RWPE2 (cell line): ENCODE data around the gene SCYL1.

ENCODE experiments used
- ATAC-seq: fragments of 200-7000 bp; cut with Tn5 transposase; 3 replicates; pipeline ENCODE4 v1.9.1; 2021; ENCODE audit warnings: low read depth
- DNase-seq: peaks from one replicate; pipeline ENCODE4 v3.0.0-alpha.2; 2020; ENCODE audit warnings: low spot score
- H3K27ac ChIP-seq: fragments of 450-650 bp; 2 replicates; pipeline ENCODE4 v1.5.1; 2017; ENCODE audit warnings: mild to moderate bottlenecking; ENCODE audit not compliant: poor library complexity, severe bottlenecking
- H3K27me3 ChIP-seq: fragments of 250-450 bp; sonication (Bioruptor Pico); 2 replicates; pipeline ENCODE4 v1.5.1; 2021; ENCODE audit warnings: mild to moderate bottlenecking, moderate library complexity; ENCODE audit not compliant: insufficient read depth, poor library complexity, severe bottlenecking
- H3K36me3 ChIP-seq: fragments of 250-450 bp; sonication (Bioruptor Pico); 2 replicates; pipeline ENCODE4 v1.5.1; 2020; ENCODE audit warnings: low read depth, mild to moderate bottlenecking, moderate library complexity
- H3K4me1 ChIP-seq: fragments of 250-450 bp; sonication (Bioruptor Pico); 2 replicates; pipeline ENCODE4 v1.5.1; 2021; ENCODE audit warnings: mild to moderate bottlenecking, moderate library complexity; ENCODE audit not compliant: insufficient read depth, poor library complexity, severe bottlenecking
- H3K4me3 ChIP-seq: fragments of 250-450 bp; sonication (Bioruptor Pico); 2 replicates; pipeline ENCODE4 v1.5.1; 2021; ENCODE audit warnings: mild to moderate bottlenecking, moderate library complexity; ENCODE audit not compliant: severe bottlenecking
- H3K9me3 ChIP-seq: fragments of 250-450 bp; sonication (Bioruptor Pico); 2 replicates; pipeline ENCODE4 v1.5.1; 2021; ENCODE audit warnings: mild to moderate bottlenecking, moderate library complexity; ENCODE audit not compliant: severe bottlenecking
- TF ChIP-seq, protein P1 (sequence below): fragments of 450-650 bp; IDR thresholded peaks from one replicate; pipeline ENCODE4 v1.5.1; 2017; ENCODE audit warnings: mild to moderate bottlenecking, moderate library complexity; ENCODE audit not compliant: poor library complexity, severe bottlenecking

Gene SCYL1

DNA sequence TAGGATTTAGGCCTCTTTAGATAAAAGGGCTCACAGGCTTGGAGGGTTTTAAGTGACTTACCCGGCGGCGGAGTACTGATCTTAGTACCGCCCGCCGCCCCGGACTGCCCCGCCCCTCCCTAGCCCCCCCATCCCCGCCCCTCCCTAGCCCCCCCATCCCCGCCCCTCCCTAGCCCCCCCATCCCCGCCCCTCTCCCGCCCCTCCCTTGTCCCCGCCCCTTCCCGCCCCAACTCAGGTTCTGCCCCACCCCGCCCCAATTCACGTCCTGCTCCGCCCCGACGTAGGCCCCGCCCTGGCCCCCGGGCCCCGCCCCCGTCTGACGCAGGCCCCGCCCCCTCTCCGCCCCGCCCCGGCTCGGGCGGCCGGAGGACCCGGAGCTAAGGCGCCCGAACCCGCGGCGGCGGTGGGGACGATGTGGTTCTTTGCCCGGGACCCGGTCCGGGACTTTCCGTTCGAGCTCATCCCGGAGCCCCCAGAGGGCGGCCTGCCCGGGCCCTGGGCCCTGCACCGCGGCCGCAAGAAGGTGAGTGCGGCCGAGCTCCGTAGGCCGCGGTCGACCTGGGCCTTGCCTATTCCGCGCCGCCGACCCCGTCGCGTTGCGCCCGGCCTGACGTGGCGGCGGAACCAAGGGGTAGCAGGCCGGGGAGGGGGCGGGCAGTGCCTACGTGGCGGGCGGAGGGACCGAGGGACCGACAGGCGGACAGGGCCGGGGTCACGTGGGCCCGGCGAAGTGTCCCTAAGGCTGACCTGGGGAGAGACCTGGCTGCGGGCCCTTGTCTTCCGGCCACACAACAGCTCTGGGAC, at the start of gene SCYL1:
SCYL1 (plus strand) TSS at position 343 of the 805 bp plus-strand sequence; CDS start at position 414, 71 bp downstream.
- peak within 1 kb of the TSS; percentile 59 for H3K27ac ChIP-seq
- TF ChIP-seq, protein P1, sequence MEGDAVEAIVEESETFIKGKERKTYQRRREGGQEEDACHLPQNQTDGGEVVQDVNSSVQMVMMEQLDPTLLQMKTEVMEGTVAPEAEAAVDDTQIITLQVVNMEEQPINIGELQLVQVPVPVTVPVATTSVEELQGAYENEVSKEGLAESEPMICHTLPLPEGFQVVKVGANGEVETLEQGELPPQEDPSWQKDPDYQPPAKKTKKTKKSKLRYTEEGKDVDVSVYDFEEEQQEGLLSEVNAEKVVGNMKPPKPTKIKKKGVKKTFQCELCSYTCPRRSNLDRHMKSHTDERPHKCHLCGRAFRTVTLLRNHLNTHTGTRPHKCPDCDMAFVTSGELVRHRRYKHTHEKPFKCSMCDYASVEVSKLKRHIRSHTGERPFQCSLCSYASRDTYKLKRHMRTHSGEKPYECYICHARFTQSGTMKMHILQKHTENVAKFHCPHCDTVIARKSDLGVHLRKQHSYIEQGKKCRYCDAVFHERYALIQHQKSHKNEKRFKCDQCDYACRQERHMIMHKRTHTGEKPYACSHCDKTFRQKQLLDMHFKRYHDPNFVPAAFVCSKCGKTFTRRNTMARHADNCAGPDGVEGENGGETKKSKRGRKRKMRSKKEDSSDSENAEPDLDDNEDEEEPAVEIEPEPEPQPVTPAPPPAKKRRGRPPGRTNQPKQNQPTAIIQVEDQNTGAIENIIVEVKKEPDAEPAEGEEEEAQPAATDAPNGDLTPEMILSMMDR = no peak
- no peak for DNase-seq

DNA sequence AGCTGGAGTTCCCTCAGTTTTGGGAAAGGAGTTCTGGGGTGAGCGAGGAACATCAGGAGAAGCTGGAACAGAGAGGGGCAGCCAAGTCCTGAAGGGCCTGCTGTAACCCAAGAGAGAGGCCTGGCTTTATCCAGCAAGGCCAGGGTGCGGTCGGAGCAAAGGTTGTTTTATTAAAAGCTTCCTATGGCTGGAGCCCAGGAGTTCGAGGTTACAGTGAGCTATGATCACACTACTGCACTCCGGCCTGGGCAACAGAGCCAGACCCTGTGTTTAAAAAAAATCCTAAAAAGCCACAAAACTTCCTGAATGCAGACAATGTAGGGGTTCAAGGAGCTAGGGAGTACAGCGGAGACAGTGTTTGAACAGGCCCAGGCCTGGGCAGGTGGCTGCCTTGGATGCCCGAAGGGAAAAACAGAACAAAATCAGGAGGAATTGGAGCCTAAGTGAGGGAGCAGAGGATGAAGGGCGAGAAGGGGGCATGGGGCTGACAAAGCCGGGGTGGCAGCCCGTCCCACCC, 48.2 kb upstream of the SCYL1 start:
- H3K27me3 ChIP-seq = no peaks in the 10 kb centered on the region
- H3K36me3 ChIP-seq = no peaks in the 10 kb centered on the region
- ATAC-seq = no peak
- TF ChIP-seq, protein P1 = no peak
- H3K4me3 ChIP-seq = peak overlapping the region; percentile 49
- peaks cover 39% of the 10 kb centered on the region for H3K4me1 ChIP-seq
- no peak for DNase-seq
- H3K27ac ChIP-seq = peak overlapping the region; percentile 89
- no peaks in the 10 kb centered on the region for H3K9me3 ChIP-seq

More for the DNA sequence above, at the start of gene SCYL1:
- Histone ChIP-seq H3K4me3 (peak within 1 kb of the TSS; percentile 93), H3K9me3 (no peaks in the 10 kb centered on the region), H3K27me3 (no peaks in the 10 kb centered on the region), H3K4me1 (peaks cover 3% of the 10 kb centered on the region), H3K36me3 (peaks cover 37% of the 10 kb centered on the region)
- ATAC-seq = peak; percentile 76

DNA sequence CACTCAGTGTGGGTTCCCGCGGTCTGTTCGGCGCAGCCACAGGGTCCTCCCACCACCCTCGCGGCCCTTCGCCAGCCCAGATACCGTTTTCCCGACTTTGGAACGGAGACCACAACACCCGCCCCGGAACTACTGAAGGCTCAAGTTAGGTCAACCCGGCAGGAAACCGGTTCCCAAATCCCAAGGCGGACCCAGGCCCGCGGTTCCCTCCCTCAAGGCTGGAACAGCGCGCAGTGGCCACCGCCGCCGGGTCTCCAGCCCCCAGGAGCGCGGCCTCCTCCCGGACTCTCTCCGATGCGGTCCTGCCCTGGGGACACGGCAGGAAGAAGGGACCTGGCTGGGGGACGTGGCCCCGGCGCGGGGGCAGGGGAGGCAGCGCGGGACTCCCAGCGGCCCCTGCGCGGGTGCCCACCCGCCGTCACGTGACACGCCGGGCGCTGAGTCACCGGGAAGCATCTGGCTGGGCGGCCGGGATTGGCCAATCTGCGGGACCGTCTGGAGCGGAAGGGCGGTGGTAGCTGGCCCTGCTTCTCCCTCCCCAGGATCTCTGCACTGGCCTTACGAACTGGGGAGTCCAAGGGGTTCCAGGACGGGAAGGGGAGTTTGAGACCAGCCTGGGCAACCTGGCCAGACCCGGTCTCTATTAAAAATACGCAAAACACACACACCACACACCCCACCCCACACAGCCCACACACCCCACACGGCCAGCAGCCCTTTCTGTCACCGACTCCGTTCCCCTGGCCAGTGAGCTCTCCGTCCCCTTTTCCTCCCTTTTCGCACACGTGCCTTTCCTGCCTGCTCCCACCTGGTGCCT, 47.5 kb upstream of the SCYL1 start:
- H3K36me3 ChIP-seq = no peaks in the 10 kb centered on the region
- peaks cover 35% of the 10 kb centered on the region for H3K4me1 ChIP-seq
- H3K4me3 ChIP-seq = peak overlapping the region; percentile 49
- H3K27ac ChIP-seq = peak overlapping the region; percentile 89
- DNase-seq (peak; percentile 96), ATAC-seq (peak; percentile 78)
- no peaks in the 10 kb centered on the region for H3K27me3 ChIP-seq
- TF ChIP-seq, protein P1 = no peak
- no peaks in the 10 kb centered on the region for H3K9me3 ChIP-seq

DNA sequence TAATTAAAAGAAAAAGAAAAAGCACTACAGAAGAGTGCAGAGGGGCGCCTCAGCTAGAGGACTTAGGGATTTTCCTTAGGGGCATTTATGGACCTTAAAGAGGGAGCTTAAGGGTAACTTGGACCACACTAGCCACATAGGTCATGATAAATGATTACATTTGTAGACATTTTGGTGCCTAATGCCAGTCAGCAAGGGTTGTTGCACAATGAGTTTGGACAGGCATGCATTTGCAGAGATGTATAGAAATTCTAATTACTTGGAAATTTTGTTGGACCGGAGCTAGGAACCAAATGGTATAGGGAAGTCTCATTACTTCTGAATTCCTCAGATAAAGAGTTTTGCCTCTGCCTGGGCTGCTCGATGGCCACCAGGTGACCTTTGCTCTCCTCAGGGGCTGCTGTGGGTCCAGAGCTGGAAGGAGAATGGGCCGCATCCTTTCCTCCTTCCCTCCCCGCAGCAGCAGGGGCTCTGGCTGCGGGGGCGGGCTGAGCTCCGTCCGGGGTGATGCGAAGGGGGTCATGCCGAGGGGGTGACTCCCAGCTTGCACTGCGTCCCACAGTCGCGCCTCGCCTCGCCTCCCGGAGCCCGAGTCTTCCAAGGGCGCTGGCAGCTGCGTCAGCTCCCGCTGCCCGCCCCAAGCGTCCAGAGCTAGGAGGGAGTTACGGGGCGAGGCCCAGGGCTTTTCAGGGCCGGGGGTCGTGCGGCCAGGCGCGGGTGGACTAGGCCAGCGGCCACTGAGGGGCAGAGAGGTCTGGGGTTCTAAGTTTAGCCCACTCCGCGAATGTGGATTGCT, 46.3 kb upstream of the SCYL1 start:
- TF ChIP-seq, protein P1 = no peak
- Histone ChIP-seq H3K27ac (peak overlapping the region; percentile 89), H3K4me3 (no peak overlapping the region), H3K9me3 (no peaks in the 10 kb centered on the region), H3K4me1 (peaks cover 29% of the 10 kb centered on the region), H3K27me3 (no peaks in the 10 kb centered on the region), H3K36me3 (no peaks in the 10 kb centered on the region)
- no peak for ATAC-seq
- DNase-seq = no peak
